Esophagus muscularis mucosa (tissue), 4 donors: ENCODE results near the gene BRMS1. TPM values are rescaled to one million over a fixed set of nuclear protein-coding genes. Genes with fewer than 3 reads are reported as not detected.

Experiments
- DNase-seq: peaks from one replicate; pipeline ENCODE4 v3.0.0-alpha.2; 2017; ENCODE audit errors: extremely low spot score
- H3K27ac ChIP-seq, 4 donors: fragments of 200-600 bp; sonication (generic); replicated peaks in 1 of 4; 1 replicate in 3 of 4; 2 replicates in 1 of 4; pipeline ENCODE4 v1.5.1; 2016 to 2019; ENCODE audit warnings: mild to moderate bottlenecking in 1 of 4
- H3K27me3 ChIP-seq, 4 donors: fragments of 200-600 bp; sonication (generic); one replicate each; pipeline versions ENCODE4 v1.5.1 to v1.6.0; 2016 to 2019
- H3K36me3 ChIP-seq, 4 donors: fragments of 200-600 bp; sonication (generic); one replicate each; pipeline ENCODE4 v1.5.1; 2016 to 2019
- H3K4me1 ChIP-seq, 4 donors: fragments of 200-600 bp; sonication (generic); one replicate each; pipeline ENCODE4 v1.5.1; 2016 to 2019
- H3K4me3 ChIP-seq, 4 donors: fragments of 200-600 bp; sonication (generic); 1 replicate in 2 of 4; 2 replicates in 2 of 4; pipeline ENCODE4 v1.5.1; 2016 to 2019; ENCODE audit warnings: mild to moderate bottlenecking in 4 of 4, moderate library complexity in 1 of 4
- H3K9me3 ChIP-seq, 4 donors: fragments of 200-600 bp; sonication (generic); 1 replicate in 3 of 4; 2 replicates in 1 of 4; pipeline ENCODE4 v1.5.1; 2016 to 2019
- EP300 ChIP-seq: sonication (generic); formaldehyde crosslinking; IDR thresholded peaks from one replicate; pipeline ENCODE4 v1.6.1; 2017; ENCODE audit warnings: antibody characterized with exemption
- POLR2A ChIP-seq: fragments of 450-650 bp; IDR thresholded peaks from one replicate; pipeline ENCODE4 v1.6.1; 2017; ENCODE audit warnings: antibody characterized with exemption, moderate library complexity, mild to moderate bottlenecking, low read depth
- POLR2AphosphoS5 ChIP-seq, 2 donors: sonication (generic); formaldehyde crosslinking; IDR thresholded peaks; one replicate each; pipeline ENCODE4 v1.6.1; 2017; ENCODE audit warnings: antibody characterized with exemption in 2 of 2
- WGBS: methylation state at CpG from one replicate; pipeline ENCODE4 v1.1.5; 2018; 5-methylcytosine and 5-hydroxymethylcytosine counted together
- intact Hi-C: fragments of 100-400 bp; cut with DNase I; formaldehyde crosslinking; loops from one replicate; pipeline ENCODE4 v1.15.1; 2023
- total RNA-seq, 4 donors: library from RNA; depleted of rRNA; stranded (reverse); fragments of >200 nt; gene quantifications; one replicate each; pipeline versions ENCODE4 v1.1.0 to v1.2.1, GENCODE V29; 2016
- TF ChIP-seq, protein P1 (sequence below), 3 experiments: fragments of 200-600 bp in 2 of 3; fragments of 450-650 bp in 1 of 3; sonication (generic) in 2 of 3; IDR thresholded peaks; one replicate each; pipeline ENCODE4 v1.5.1; 2017 to 2019; ENCODE audit warnings: antibody characterized with exemption in 3 of 3, mild to moderate bottlenecking in 2 of 3, moderate library complexity in 1 of 3

Gene BRMS1
- total RNA-seq, 4 donors from 2014 or later: 22.8 to 35.1 (median 34.1) TPM

DNA sequence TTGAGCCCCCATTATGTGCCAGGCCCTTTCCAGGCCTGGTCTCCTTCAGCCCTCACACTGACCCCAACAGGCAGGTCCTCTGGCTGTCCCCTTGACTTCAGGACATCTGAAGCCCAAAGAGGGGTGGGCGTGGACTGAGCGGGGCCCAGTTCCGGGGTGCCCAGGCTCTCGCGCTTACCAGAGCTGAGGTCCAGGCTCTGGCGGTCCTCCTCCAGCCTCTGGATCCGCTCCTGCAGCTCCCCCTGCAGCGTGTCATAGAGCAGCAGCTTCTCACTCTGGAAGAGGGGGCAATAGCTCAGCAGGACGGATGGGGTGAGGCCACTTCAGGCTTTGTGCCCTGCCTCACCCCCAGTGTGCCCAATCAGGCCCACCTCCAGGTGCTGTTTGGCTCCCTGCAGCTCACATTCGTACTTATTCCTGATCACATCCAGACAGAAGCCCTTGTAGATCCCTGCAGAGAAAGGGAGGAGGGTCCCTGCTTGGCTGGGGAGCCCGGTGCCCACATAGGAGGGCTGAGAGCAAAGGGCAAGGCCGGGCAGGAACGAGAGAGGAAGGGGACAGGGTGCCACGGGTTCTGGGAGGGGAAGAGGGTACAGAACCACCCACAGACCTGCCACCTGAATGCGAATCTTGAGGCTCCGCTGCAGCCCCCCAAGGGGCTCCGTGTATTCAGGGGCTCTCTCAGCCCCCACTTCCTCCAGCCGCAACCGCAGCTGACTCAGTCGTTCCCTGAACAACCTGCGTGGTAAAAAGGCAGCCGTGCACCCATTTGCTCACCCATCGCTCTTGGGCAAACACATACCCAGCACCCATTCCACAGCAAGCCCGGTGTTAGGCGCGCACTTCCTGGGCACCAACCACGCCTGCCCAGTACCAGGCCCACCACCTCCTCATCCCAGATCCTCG, 4.1 kb downstream of the BRMS1 start:
- intact Hi-C loops: loop anchor here (10.0 kb wide), 1 partner anchor 514 kb away; the partner anchor contains the start of gene LRFN4
- peaks cover 29 to 46% (median 35%) of the 10 kb centered on the region in 4 donors for H3K4me1 ChIP-seq
- TF ChIP-seq POLR2AphosphoS5 (IDR thresholded peaks at IDR 0.05): no peak
- no peak for TF ChIP-seq POLR2A
- WGBS: 92% methylated on average over 27 of the region's 28 CpGs
- peaks cover 31 to 56% (median 55%) of the 10 kb centered on the region in 4 donors for H3K36me3 ChIP-seq
- no peaks in the 10 kb centered on the region for H3K27me3 ChIP-seq
- no peaks in the 10 kb centered on the region for H3K9me3 ChIP-seq
- no peak overlapping the region for H3K27ac ChIP-seq
- no peak for DNase-seq
- no peak overlapping the region for H3K4me3 ChIP-seq

DNA sequence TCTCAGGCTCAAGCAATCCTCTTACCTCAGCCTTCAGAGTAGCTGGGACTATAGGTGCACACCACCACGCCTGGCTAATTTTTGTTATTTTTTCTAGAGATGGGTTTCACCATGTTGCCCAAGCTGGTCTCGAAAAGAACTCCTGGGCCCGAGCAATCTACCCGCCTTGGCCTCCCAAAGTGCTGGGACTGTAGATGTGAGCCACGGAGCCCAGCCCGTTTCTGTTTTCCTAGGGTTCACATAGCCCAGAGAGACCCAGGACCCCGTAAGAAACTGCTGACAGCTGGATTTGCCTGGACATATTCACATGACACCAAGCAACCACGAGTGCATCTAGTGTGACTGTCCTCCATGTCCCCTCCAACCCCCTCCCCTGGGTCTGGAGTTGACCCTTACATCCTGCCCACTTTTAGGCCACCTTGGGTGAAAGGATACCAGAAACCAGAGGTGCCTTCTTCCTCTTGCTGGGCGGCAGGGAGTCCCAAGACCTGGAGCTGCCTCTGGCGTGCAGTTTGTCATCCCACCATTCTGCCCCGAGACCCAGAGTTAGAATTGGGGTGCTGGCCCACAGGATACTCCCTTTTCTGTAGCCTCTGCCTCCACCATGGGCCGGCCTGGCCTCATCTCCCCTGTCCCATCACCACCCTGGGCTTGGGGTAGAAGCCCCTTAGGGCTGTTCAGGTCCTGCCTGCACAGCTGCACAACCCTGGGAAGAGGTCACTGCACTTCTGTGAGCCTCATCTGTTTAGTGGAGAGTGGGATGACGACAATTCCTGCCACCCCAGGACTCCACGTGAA, 5.0 kb downstream of the BRMS1 start:
- 80% methylated on average over 13 of the region's 14 CpGs for WGBS
- intact Hi-C loops: loop anchor here (10.0 kb wide), 1 partner anchor 515 kb away; the partner anchor contains the start of gene LRFN4
- Histone ChIP-seq H3K4me1 (peaks cover 31 to 47% (median 36%) of the 10 kb centered on the region in 4 donors), H3K27me3 (no peaks in the 10 kb centered on the region), H3K4me3 (no peak overlapping the region), H3K36me3 (peaks cover 31 to 56% (median 55%) of the 10 kb centered on the region in 4 donors), H3K9me3 (no peaks in the 10 kb centered on the region), H3K27ac (no peak overlapping the region)
- no peak for DNase-seq
- TF ChIP-seq, protein P1, sequence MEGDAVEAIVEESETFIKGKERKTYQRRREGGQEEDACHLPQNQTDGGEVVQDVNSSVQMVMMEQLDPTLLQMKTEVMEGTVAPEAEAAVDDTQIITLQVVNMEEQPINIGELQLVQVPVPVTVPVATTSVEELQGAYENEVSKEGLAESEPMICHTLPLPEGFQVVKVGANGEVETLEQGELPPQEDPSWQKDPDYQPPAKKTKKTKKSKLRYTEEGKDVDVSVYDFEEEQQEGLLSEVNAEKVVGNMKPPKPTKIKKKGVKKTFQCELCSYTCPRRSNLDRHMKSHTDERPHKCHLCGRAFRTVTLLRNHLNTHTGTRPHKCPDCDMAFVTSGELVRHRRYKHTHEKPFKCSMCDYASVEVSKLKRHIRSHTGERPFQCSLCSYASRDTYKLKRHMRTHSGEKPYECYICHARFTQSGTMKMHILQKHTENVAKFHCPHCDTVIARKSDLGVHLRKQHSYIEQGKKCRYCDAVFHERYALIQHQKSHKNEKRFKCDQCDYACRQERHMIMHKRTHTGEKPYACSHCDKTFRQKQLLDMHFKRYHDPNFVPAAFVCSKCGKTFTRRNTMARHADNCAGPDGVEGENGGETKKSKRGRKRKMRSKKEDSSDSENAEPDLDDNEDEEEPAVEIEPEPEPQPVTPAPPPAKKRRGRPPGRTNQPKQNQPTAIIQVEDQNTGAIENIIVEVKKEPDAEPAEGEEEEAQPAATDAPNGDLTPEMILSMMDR (IDR thresholded peaks at IDR 0.05): no peak
- TF ChIP-seq POLR2A (no peak), POLR2AphosphoS5 (IDR thresholded peaks at IDR 0.05) (no peak), EP300 (no peak)

DNA sequence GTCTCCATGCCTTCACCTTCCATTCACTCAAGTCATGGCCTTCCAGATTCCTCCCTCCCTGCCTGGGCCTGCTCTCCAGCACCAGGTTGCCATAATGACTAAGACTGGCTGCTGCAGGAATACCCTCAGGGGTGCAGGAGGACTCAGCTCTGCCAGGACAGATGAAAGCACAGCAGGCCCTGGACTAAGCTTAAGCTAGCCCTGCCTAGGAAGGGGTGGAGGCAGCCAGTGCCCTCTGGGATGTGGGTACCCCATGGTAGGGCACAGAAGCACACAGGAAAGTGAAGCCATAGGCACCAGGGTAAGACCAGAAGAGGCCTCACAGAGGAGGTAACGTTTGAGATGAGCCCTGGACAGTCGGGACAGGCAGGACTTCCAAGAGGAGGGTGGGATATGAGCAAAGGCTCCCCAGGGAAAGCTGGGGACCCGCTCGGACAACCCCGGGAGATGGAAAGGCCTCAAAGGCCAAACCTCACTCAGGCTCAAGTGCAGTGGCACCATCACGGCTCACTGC, 5.7 kb downstream of the BRMS1 start:
- Histone ChIP-seq H3K4me1 (peaks cover 31 to 48% (median 40%) of the 10 kb centered on the region in 4 donors), H3K9me3 (no peaks in the 10 kb centered on the region), H3K27ac (no peak overlapping the region), H3K36me3 (peaks cover 31 to 61% (median 58%) of the 10 kb centered on the region in 4 donors), H3K27me3 (no peaks in the 10 kb centered on the region), H3K4me3 (no peak overlapping the region)
- WGBS: no CpG with 5 or more reads among the region's 6 CpGs
- intact Hi-C loops: no loop called here
- DNase-seq: no peak
- TF ChIP-seq POLR2A (no peak), EP300 (no peak), POLR2AphosphoS5 (IDR thresholded peaks at IDR 0.05) (no peak)
- TF ChIP-seq, protein P1 (IDR thresholded peaks at IDR 0.05): no peak

DNA sequence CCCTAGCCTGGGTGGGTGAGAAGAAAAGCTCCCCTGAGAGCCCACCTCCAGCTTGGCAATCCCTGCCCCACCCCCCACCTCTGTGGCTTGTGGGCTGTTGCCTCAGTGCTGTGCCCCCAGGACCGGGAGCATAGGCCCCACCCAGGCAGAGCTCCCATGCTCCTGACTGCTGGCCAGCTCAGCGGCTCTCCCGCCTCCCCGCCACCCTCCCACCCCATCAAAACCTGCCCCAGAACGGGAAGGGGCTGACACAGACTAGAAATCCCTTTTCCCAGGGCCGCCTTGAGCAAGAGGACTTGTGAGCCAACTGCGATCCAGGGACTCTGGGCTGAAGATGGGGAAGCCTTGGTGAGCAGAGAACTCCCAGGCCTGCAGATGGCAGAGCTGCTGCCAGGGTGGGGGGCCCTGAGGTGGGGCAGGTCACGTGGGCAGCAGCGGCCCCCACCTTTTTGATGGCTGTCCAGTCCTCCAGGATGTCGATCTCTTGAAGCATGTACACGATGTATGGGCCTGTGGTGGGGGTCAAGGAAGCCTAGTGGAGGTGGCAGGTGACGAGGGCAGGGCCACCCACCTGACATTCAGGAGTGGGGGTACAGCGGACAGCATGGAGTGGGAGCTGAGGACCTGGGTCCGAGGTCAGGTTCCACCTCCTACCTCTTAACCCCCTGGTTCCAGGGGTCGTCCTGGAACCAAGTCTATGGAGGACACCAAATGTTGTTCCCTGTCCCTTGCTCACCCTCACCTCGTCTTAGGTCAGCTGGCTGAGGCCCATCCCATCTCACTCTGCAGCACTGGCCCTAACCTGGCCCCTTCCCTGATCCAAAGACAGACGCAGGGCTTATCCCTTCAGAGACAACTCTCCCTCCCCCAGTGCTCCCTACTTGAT, 6.4 kb downstream of the BRMS1 start:
- H3K36me3 ChIP-seq: peaks cover 31 to 66% (median 64%) of the 10 kb centered on the region in 4 donors
- 90% methylated on average over 5 of the region's 17 CpGs for WGBS
- H3K27me3 ChIP-seq: no peaks in the 10 kb centered on the region
- no peak overlapping the region for H3K4me3 ChIP-seq
- TF ChIP-seq POLR2A: no peak
- TF ChIP-seq EP300: no peak
- no peak for TF ChIP-seq POLR2AphosphoS5 (IDR thresholded peaks at IDR 0.05)
- TF ChIP-seq, protein P1 (IDR thresholded peaks at IDR 0.05): no peak
- H3K4me1 ChIP-seq: peaks cover 24 to 41% (median 34%) of the 10 kb centered on the region in 4 donors
- no peak for DNase-seq
- no peaks in the 10 kb centered on the region for H3K9me3 ChIP-seq
- no peak overlapping the region for H3K27ac ChIP-seq
- intact Hi-C loops: no loop called here
